HepG2 (cell line): ENCODE data around the gene DAB1. TPM values are rescaled to one million over a fixed set of nuclear protein-coding genes. Genes with fewer than 3 reads are reported as not detected.

Source experiments
- ATAD3A ChIP-seq: sonication (generic); formaldehyde crosslinking; IDR thresholded peaks from 2 replicates; pipeline ENCODE4 v1.4.0; 2020; ENCODE audit warnings: missing genetic modification reagents
- ELF3 ChIP-seq: IDR thresholded peaks from 2 replicates; pipeline ENCODE4 v1.6.1; 2016; ENCODE audit warnings: missing genetic modification reagents, missing compliant biosample characterization
- HNF4G ChIP-seq, 2 experiments: sonication (generic) in 1 of 2; formaldehyde crosslinking in 1 of 2; IDR thresholded peaks; 2 replicates each; pipeline versions ENCODE4 v1.4.0 to v1.6.1; 2011 to 2020; ENCODE audit warnings: borderline replicate concordance in 2 of 2, low read depth in 2 of 2, mild to moderate bottlenecking in 2 of 2, low read length in 1 of 2, missing genetic modification reagents in 1 of 2, moderate library complexity in 1 of 2
- NCOR1 ChIP-seq: fragments of 200-600 bp; sonication (generic); IDR thresholded peaks from 2 replicates; pipeline ENCODE4 v1.7.0; 2017; ENCODE audit warnings: antibody characterized with exemption, low read length, borderline replicate concordance
- NR2C2 ChIP-seq: sonication (generic); formaldehyde crosslinking; IDR thresholded peaks from 2 replicates; pipeline ENCODE4 v1.4.0; 2020; ENCODE audit warnings: missing genetic modification reagents, mild to moderate bottlenecking, moderate library complexity, borderline replicate concordance
- RAD51 ChIP-seq: fragments of 450-650 bp; IDR thresholded peaks from 2 replicates; pipeline ENCODE4 v1.6.1; 2016; ENCODE audit warnings: borderline replicate concordance
- ZFP37 ChIP-seq: sonication (generic); formaldehyde crosslinking; IDR thresholded peaks from 2 replicates; pipeline ENCODE4 v1.4.0; 2020; ENCODE audit warnings: missing genetic modification reagents, borderline replicate concordance
- ZNF12 ChIP-seq: sonication (generic); formaldehyde crosslinking; IDR thresholded peaks from 2 replicates; pipeline ENCODE4 v1.5.0; 2020; ENCODE audit warnings: missing genetic modification reagents
- ZNF331 ChIP-seq: sonication (generic); formaldehyde crosslinking; IDR thresholded peaks from 2 replicates; pipeline ENCODE4 v1.4.0; 2020; ENCODE audit warnings: missing genetic modification reagents
- polyA plus RNA-seq, 8 experiments: library from polyadenylated mRNA; depleted of rRNA in 3 of 8; stranded (reverse) in 7 of 8; unstranded in 1 of 8; fragments of >200 nt; fragmentation: Illumina TruSeq in 4 of 8; extraction: Trizol in 4 of 8; gene quantifications; 2 replicates each; pipeline versions ENCODE4 v1.2.1 to v1.2.3, GENCODE V29; 2011 to 2016; ENCODE audit warnings: low read depth in 4 of 8, missing spikeins in 1 of 8, mixed read lengths in 1 of 8; ENCODE audit not compliant: insufficient read depth in 1 of 8
- total RNA-seq, 5 experiments: library from RNA; depleted of rRNA; stranded (reverse); fragments of >200 nt; fragmentation: Illumina TruSeq; extraction: Trizol; gene quantifications; 2 replicates each; pipeline ENCODE4 v1.2.3, GENCODE V29; 2016; ENCODE audit warnings: low read depth in 1 of 5
- TF ChIP-seq, protein P1 (sequence below), 2 experiments: sonication (generic) in 1 of 2; formaldehyde crosslinking in 1 of 2; IDR thresholded peaks; 2 replicates each; pipeline versions ENCODE4 v1.4.0 to v1.6.1; 2016 to 2020; ENCODE audit warnings: borderline replicate concordance in 1 of 2, low read depth in 1 of 2, mild to moderate bottlenecking in 1 of 2, missing genetic modification reagents in 1 of 2
- TF ChIP-seq, protein P2 (sequence below): sonication (generic); formaldehyde crosslinking; IDR thresholded peaks from 2 replicates; pipeline ENCODE4 v1.4.0; 2020; ENCODE audit warnings: missing genetic modification reagents
- TF ChIP-seq, protein P3 (sequence below): sonication (generic); formaldehyde crosslinking; IDR thresholded peaks from 2 replicates; pipeline ENCODE4 v1.5.0; 2020; ENCODE audit warnings: mild to moderate bottlenecking, missing genetic modification reagents, moderate library complexity

The DAB1 gene
- total and polyA plus RNA-seq, 2 of the 13 experiments (the other 11 are each of a cell fraction or from before 2014, with no cell fraction given) = 0.04 to 0.13 TPM

DNA sequence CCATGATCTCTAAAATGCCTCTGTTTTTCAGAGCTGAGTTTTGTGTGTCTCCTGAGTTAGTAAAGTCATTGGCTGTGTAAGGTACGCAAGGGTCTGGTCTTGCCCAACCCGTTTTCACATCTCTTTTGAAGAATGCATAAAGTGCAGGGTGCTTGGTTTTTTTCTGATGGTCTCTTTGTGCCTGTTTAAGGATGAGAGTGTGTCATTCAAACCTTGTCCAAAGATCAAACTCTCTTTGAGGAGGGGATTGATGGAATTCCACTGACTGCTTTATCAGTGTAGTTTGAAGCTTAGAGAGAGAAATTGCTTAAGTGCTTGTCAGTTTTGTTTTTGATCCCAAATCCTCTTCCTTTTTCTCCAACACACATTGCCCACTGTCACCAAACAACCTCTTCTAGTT lies 438.0 kb downstream of the DAB1 start (continued):
- TF ChIP-seq, protein P1, sequence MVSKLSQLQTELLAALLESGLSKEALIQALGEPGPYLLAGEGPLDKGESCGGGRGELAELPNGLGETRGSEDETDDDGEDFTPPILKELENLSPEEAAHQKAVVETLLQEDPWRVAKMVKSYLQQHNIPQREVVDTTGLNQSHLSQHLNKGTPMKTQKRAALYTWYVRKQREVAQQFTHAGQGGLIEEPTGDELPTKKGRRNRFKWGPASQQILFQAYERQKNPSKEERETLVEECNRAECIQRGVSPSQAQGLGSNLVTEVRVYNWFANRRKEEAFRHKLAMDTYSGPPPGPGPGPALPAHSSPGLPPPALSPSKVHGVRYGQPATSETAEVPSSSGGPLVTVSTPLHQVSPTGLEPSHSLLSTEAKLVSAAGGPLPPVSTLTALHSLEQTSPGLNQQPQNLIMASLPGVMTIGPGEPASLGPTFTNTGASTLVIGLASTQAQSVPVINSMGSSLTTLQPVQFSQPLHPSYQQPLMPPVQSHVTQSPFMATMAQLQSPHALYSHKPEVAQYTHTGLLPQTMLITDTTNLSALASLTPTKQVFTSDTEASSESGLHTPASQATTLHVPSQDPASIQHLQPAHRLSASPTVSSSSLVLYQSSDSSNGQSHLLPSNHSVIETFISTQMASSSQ (IDR thresholded peaks at IDR 0.05; ENCODE audit: low read depth) = 0 out of 2 replicates have a peak, but pooled peaks have one; percentile 53
- TF ChIP-seq, protein P1 (CRISPR knock-in tag; IDR thresholded peaks at IDR 0.05; ENCODE audit: borderline replicate concordance) = peak; percentile 71; the same call in 1 of the 2 replicates
- TF ChIP-seq, protein P2, sequence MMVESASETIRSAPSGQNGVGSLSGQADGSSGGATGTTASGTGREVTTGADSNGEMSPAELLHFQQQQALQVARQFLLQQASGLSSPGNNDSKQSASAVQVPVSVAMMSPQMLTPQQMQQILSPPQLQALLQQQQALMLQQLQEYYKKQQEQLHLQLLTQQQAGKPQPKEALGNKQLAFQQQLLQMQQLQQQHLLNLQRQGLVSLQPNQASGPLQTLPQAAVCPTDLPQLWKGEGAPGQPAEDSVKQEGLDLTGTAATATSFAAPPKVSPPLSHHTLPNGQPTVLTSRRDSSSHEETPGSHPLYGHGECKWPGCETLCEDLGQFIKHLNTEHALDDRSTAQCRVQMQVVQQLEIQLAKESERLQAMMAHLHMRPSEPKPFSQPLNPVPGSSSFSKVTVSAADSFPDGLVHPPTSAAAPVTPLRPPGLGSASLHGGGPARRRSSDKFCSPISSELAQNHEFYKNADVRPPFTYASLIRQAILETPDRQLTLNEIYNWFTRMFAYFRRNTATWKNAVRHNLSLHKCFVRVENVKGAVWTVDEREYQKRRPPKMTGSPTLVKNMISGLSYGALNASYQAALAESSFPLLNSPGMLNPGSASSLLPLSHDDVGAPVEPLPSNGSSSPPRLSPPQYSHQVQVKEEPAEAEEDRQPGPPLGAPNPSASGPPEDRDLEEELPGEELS (CRISPR knock-in tag) = peak; percentile 55; the same call in 1 of the 2 replicates
- TF ChIP-seq ELF3 (CRISPR knock-in tag) = peak; percentile 49; the same call in 1 of the 2 replicates
- no peak for TF ChIP-seq NR2C2
- TF ChIP-seq ZNF12 (CRISPR knock-in tag) = no peak
- no peak for TF ChIP-seq ZFP37 (CRISPR knock-in tag)
- peak; percentile 62; the same call in 1 of the 2 replicates for TF ChIP-seq NCOR1
- TF ChIP-seq RAD51 = no peak
- TF ChIP-seq HNF4G (IDR thresholded peaks at IDR 0.05; ENCODE audit: borderline replicate concordance, low read depth, low read length) = peak; percentile 70
- TF ChIP-seq HNF4G (CRISPR knock-in tag; IDR thresholded peaks at IDR 0.05; ENCODE audit: borderline replicate concordance, low read depth) = no peak
- TF ChIP-seq ATAD3A (CRISPR knock-in tag) = no peak
- peak; percentile 48; the same call in 1 of the 2 replicates for TF ChIP-seq ZNF331 (CRISPR knock-in tag)
- TF ChIP-seq, protein P3, sequence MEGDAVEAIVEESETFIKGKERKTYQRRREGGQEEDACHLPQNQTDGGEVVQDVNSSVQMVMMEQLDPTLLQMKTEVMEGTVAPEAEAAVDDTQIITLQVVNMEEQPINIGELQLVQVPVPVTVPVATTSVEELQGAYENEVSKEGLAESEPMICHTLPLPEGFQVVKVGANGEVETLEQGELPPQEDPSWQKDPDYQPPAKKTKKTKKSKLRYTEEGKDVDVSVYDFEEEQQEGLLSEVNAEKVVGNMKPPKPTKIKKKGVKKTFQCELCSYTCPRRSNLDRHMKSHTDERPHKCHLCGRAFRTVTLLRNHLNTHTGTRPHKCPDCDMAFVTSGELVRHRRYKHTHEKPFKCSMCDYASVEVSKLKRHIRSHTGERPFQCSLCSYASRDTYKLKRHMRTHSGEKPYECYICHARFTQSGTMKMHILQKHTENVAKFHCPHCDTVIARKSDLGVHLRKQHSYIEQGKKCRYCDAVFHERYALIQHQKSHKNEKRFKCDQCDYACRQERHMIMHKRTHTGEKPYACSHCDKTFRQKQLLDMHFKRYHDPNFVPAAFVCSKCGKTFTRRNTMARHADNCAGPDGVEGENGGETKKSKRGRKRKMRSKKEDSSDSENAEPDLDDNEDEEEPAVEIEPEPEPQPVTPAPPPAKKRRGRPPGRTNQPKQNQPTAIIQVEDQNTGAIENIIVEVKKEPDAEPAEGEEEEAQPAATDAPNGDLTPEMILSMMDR (CRISPR knock-in tag) = no peak
